GM12878 (cell line): ENCODE measurements around the gene GNPTG. TPM values are rescaled to one million over a fixed set of nuclear protein-coding genes. Genes with fewer than 3 reads are reported as not detected.

ENCODE experiments used
- ATAC-seq: fragments of 200-7000 bp; cut with Tn5 transposase; 3 replicates; pipeline ENCODE4 v1.9.1; 2020; ENCODE audit warnings: mild to moderate bottlenecking, moderate library complexity
- BruUV-seq: library from RNA; stranded (reverse); fragments of 400-500 nt; replicated peaks from 2 replicates; lab custom pipeline; 2021; lab: Mats Ljungman, UMichigan
- CTCF ChIA-PET: fragments of 300-600 bp; sonication (Branson Sonifier 250); formaldehyde crosslinking; extraction: SDS; loops from one replicate; lab custom pipeline; 2021; ENCODE audit warnings: inconsistent platforms; lab: Yijun Ruan, JAX
- POLR2A ChIA-PET: fragments of 350-600 bp; formaldehyde crosslinking; extraction: SDS; loops from one replicate; lab custom pipeline; 2021; ENCODE audit warnings: inconsistent platforms; lab: Charles Lee
- RAD21 ChIA-PET: fragments of 300-600 bp; sonication (Branson Sonifier 250); formaldehyde crosslinking; loops from one replicate; lab custom pipeline; 2023; ENCODE audit warnings: antibody characterized with exemption; ENCODE audit not compliant: unreplicated experiment; lab: Charles Lee
- SMC1A ChIA-PET: fragments of 300-600 bp; sonication (Branson Sonifier 250); formaldehyde crosslinking; loops from one replicate; lab custom pipeline; 2023; ENCODE audit not compliant: unreplicated experiment, uncharacterized antibody; lab: Charles Lee
- DNase-seq: peaks from one replicate; pipeline ENCODE4 v3.0.0-alpha.2; 2011; ENCODE audit warnings: low read depth, low spot score
- FAIRE-seq: peaks from 3 replicates; lab custom pipeline; 2011; peaks lifted over from hg19 to GRCh38; lab: Jason Lieb, UNC
- H2AFZ ChIP-seq: 2 replicates; pipeline ENCODE4 v1.6.0; 2011; ENCODE audit warnings: low read depth, low read length, control low read depth; ENCODE audit not compliant: control insufficient read depth
- H3K27ac ChIP-seq: 2 replicates; pipeline ENCODE4 v1.5.1; 2011; ENCODE audit warnings: control low read depth; ENCODE audit not compliant: control insufficient read depth, insufficient read depth
- H3K27me3 ChIP-seq, 2 experiments: replicated peaks in 1 of 2; 2 replicates each; pipeline versions ENCODE4 v1.6.0 to v1.6.1; 2011; ENCODE audit warnings: low read length in 1 of 2; ENCODE audit not compliant: control insufficient read depth in 2 of 2, insufficient read depth in 2 of 2
- H3K36me3 ChIP-seq, 2 experiments: 2 replicates each; pipeline ENCODE4 v1.5.1; 2011; ENCODE audit warnings: low read length in 1 of 2; ENCODE audit not compliant: control insufficient read depth in 2 of 2, insufficient read depth in 2 of 2
- H3K4me1 ChIP-seq: 2 replicates; pipeline ENCODE4 v1.6.1; 2011; ENCODE audit warnings: mild to moderate bottlenecking, low read length, moderate library complexity, mixed read lengths; ENCODE audit not compliant: control insufficient read depth, insufficient read depth
- H3K4me2 ChIP-seq: 2 replicates; pipeline ENCODE4 v1.6.0; 2011; ENCODE audit warnings: control low read depth; ENCODE audit not compliant: control insufficient read depth, insufficient read depth
- H3K4me3 ChIP-seq: fragments of 200-600 bp; sonication (generic); 2 replicates; pipeline ENCODE4 v1.5.1; 2016
- H3K79me2 ChIP-seq: 2 replicates; pipeline ENCODE4 v1.6.0; 2011; ENCODE audit warnings: low read length; ENCODE audit not compliant: control insufficient read depth, insufficient read depth
- H3K9ac ChIP-seq: 2 replicates; pipeline ENCODE4 v1.8.0; 2011; ENCODE audit warnings: low read length, control low read depth, mixed read lengths; ENCODE audit not compliant: control insufficient read depth, insufficient read depth
- H3K9me3 ChIP-seq: replicated peaks from 3 replicates; pipeline ENCODE4 v1.5.1; 2011; ENCODE audit warnings: mild to moderate bottlenecking, low read length; ENCODE audit not compliant: control insufficient read depth, insufficient read depth
- H4K20me1 ChIP-seq: 2 replicates; pipeline ENCODE4 v1.6.0; 2011; ENCODE audit not compliant: control insufficient read depth, insufficient read depth
- ASH2L ChIP-seq: fragments of 300-600, 200-600 bp; sonication (generic); IDR thresholded peaks from 2 replicates; pipeline ENCODE4 v1.6.1; 2017; ENCODE audit warnings: low read depth, mild to moderate bottlenecking, borderline replicate concordance
- ATF3 ChIP-seq: IDR thresholded peaks from 2 replicates; pipeline ENCODE4 v1.6.1; 2011; ENCODE audit warnings: low read depth, mild to moderate bottlenecking, low read length, moderate library complexity, borderline replicate concordance; ENCODE audit errors: extremely low read depth
- ATF7 ChIP-seq: fragments of 450-650 bp; IDR thresholded peaks from 2 replicates; pipeline ENCODE4 v1.6.1; 2016; ENCODE audit warnings: low read depth, mild to moderate bottlenecking
- BACH1 ChIP-seq: fragments of 450-650 bp; IDR thresholded peaks from 2 replicates; pipeline ENCODE4 v1.6.1; 2017; ENCODE audit warnings: mild to moderate bottlenecking, borderline replicate concordance
- CBX5 ChIP-seq: sonication (generic); IDR thresholded peaks from 2 replicates; pipeline ENCODE4 v1.6.1; 2016; ENCODE audit warnings: low read depth, moderate library complexity, mild to moderate bottlenecking, inconsistent platforms
- HCFC1 ChIP-seq: fragments of 150-350 bp; IDR thresholded peaks from 2 replicates; pipeline ENCODE4 v1.6.1; 2014; ENCODE audit warnings: low read length
- HDAC6 ChIP-seq: fragments of 200-600 bp; sonication (generic); IDR thresholded peaks from one replicate; pipeline ENCODE4 v1.8.0; 2017; ENCODE audit warnings: antibody characterized with exemption; ENCODE audit not compliant: unreplicated experiment
- KLF5 ChIP-seq: fragments of 450-650 bp; IDR thresholded peaks from 2 replicates; pipeline ENCODE4 v1.6.1; 2014; ENCODE audit warnings: mild to moderate bottlenecking; ENCODE audit not compliant: partially characterized antibody
- MYC ChIP-seq: IDR thresholded peaks from 2 replicates; pipeline ENCODE4 v1.6.1; 2011; ENCODE audit warnings: mild to moderate bottlenecking, low read length, moderate library complexity, inconsistent platforms; ENCODE audit not compliant: insufficient read depth, insufficient replicate concordance, insufficient read length, severe bottlenecking
- NFYA ChIP-seq: IDR thresholded peaks from 2 replicates; pipeline ENCODE4 v1.6.1; 2011; ENCODE audit warnings: low read depth, mild to moderate bottlenecking, low read length, improper control_type of control experiment, borderline replicate concordance
- NR2C2 ChIP-seq: IDR thresholded peaks from 2 replicates; pipeline ENCODE4 v1.6.1; 2011; ENCODE audit warnings: borderline replicate concordance, low read depth; ENCODE audit not compliant: control insufficient read depth, insufficient read length
- PAX8 ChIP-seq: fragments of 450-650 bp; IDR thresholded peaks from 2 replicates; pipeline ENCODE4 v1.6.1; 2017; ENCODE audit warnings: mild to moderate bottlenecking, moderate library complexity
- TARDBP ChIP-seq: IDR thresholded peaks from 2 replicates; pipeline ENCODE4 v1.6.1; 2016; ENCODE audit warnings: borderline replicate concordance
- WRNIP1 ChIP-seq: IDR thresholded peaks from 2 replicates; pipeline ENCODE4 v1.6.1; 2011; ENCODE audit warnings: low read depth, low read length, improper control_type of control experiment, borderline replicate concordance
- ZNF207 ChIP-seq: fragments of 450-650 bp; IDR thresholded peaks from 2 replicates; pipeline ENCODE4 v1.6.1; 2014; ENCODE audit warnings: antibody characterized with exemption, mild to moderate bottlenecking, borderline replicate concordance
- WGBS: methylation state at CpG from one replicate; pipeline ENCODE4 v1.1.6; 2016; ENCODE audit warnings: low lambda C conversion rate; ENCODE audit not compliant: insufficient replicate concordance, insufficient coverage; ENCODE audit errors: missing lambda C conversion rate; 5-methylcytosine and 5-hydroxymethylcytosine counted together
- in situ Hi-C: fragments of 300-500 bp; cut with MboI; formaldehyde crosslinking; loops from 9 replicates; pipeline ENCODE4 v1.14.3; 2018; ENCODE audit warnings: mixed read lengths
- intact Hi-C: fragments of 100-400 bp; cut with micrococcal nuclease; formaldehyde crosslinking; loops from one replicate; pipeline ENCODE4 v1.14.2; 2022; ENCODE audit not compliant: unreplicated experiment
- polyA plus RNA-seq, 11 experiments: library from polyadenylated mRNA; depleted of rRNA in 4 of 11; unstranded in 6 of 11; stranded (reverse) in 5 of 11; fragments of >200 nt; fragmentation: Nextera tagmentation in 4 of 11; fragmentation: Illumina TruSeq in 1 of 11; extraction: Ambion mirVana in 4 of 11; extraction: Trizol in 1 of 11; gene quantifications; 1 replicate in 1 of 11; 2 replicates in 10 of 11; pipeline versions ENCODE4 v1.2.1 to v1.2.3, GENCODE V29; 2011 to 2016; ENCODE audit warnings: inconsistent platforms in 2 of 11, missing spikeins in 2 of 11, low read depth in 1 of 11
- total RNA-seq, 4 experiments: library from RNA; depleted of rRNA in 3 of 4; stranded (reverse); fragments of >200 nt in 3 of 4; fragmentation: Illumina TruSeq in 1 of 4; extraction: Trizol in 1 of 4; gene quantifications; 2 replicates each; pipeline versions ENCODE4 v1.2.1 to v1.2.3, GENCODE V29; 2013 to 2021
- TF ChIP-seq, protein P1 (sequence below): fragments of 450-650 bp; IDR thresholded peaks from 2 replicates; pipeline ENCODE4 v1.6.1; 2016; ENCODE audit warnings: mild to moderate bottlenecking
- TF ChIP-seq, protein P2 (sequence below): fragments of 450-650 bp; IDR thresholded peaks from 2 replicates; pipeline ENCODE4 v1.6.1; 2017; ENCODE audit warnings: low read depth, mild to moderate bottlenecking, moderate library complexity

The GNPTG gene
- total and polyA plus RNA-seq, 10 of the 15 experiments (the other 5 are each of a cell fraction or from before 2014, with no cell fraction given) = 0.80 to 32.6 (median 20.9) TPM

DNA sequence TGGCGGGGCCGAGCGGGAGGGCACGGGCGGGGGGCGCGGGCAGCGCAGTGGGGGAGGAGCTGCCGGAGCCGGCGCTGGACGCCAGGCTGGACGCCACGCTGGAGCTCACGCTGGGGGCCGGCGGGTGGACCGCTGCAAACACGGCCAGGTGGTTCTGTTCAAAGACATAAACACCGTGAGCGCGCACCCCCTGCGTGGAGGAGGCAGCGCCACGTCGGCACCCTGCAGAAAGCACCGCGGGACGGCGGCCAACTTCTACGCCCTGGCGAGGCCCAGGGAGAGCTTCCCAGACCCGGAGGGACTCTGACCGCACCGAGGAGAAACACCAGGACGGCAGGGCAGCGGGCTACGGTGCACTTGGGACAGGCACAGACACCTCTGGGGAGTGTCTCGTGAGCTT is 33.5 kb downstream of the GNPTG start:
- no peak for FAIRE-seq
- no TSS peak for BruUV-seq
- H3K4me2 ChIP-seq = no peak overlapping the region
- intact Hi-C loops = no loop called here
- no peaks in the 10 kb centered on the region for H3K79me2 ChIP-seq
- no peaks in the 10 kb centered on the region for H3K9me3 ChIP-seq
- no peak for TF ChIP-seq ATF7
- no peak for TF ChIP-seq NFYA
- no peak for TF ChIP-seq TARDBP
- no peak for TF ChIP-seq MYC
- TF ChIP-seq ZNF207 = no peak
- TF ChIP-seq KLF5 = no peak
- no peak for TF ChIP-seq BACH1
- TF ChIP-seq WRNIP1 = no peak
- peaks cover 0 to 2% of the 10 kb centered on the region in 2 experiments; a peak in 2 of 4 replicates for H3K36me3 ChIP-seq
- no peak overlapping the region for H2AFZ ChIP-seq
- POLR2A ChIA-PET = no interaction called here
- no peak for ATAC-seq
- DNase-seq = no peak
- no peak overlapping the region for H3K9ac ChIP-seq
- CTCF ChIA-PET = no interaction called here
- SMC1A ChIA-PET = no interaction called here
- in situ Hi-C loops = no loop called here
- H4K20me1 ChIP-seq = no peaks in the 10 kb centered on the region; the same call in 1 of the 2 replicates
- H3K27me3 ChIP-seq = no peaks in the 10 kb centered on the region
- RAD21 ChIA-PET = no interaction called here
- no peaks in the 10 kb centered on the region for H3K4me1 ChIP-seq
- 76% methylated on average over 9 of the region's 39 CpGs for WGBS
- no peak overlapping the region for H3K27ac ChIP-seq
- H3K4me3 ChIP-seq = no peak overlapping the region

DNA sequence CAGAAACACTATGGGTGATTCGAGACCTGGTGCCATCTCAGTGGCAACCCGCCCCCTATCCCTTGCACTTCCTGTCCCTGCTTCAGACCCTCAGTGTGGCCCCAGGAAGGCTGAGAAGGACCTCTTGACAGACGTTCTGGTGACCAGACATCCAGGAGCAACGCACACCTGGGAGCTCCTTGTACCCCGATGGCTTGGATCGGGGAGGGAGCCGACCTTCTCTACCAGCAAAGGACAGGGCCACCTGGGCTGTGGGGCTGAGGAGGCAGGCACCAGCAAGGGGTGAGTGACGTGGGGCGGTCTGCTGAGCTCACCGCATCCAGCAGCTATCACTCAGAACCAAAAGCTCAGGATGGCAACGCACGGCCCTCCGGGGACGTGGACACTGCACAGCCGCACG is 35.6 kb downstream of the GNPTG start:
- no peak for DNase-seq
- ATAC-seq = no peak
- Histone ChIP-seq H2AFZ (no peak overlapping the region), H3K4me3 (no peak overlapping the region), H4K20me1 (no peaks in the 10 kb centered on the region; the same call in 1 of the 2 replicates)
- SMC1A ChIA-PET = no interaction called here
- no peak for TF ChIP-seq PAX8
- TF ChIP-seq HCFC1 = no peak
- TF ChIP-seq, protein P1, sequence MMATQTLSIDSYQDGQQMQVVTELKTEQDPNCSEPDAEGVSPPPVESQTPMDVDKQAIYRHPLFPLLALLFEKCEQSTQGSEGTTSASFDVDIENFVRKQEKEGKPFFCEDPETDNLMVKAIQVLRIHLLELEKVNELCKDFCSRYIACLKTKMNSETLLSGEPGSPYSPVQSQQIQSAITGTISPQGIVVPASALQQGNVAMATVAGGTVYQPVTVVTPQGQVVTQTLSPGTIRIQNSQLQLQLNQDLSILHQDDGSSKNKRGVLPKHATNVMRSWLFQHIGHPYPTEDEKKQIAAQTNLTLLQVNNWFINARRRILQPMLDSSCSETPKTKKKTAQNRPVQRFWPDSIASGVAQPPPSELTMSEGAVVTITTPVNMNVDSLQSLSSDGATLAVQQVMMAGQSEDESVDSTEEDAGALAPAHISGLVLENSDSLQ = no peak
- TF ChIP-seq NR2C2 = no peak
- TF ChIP-seq ASH2L = no peak
- TF ChIP-seq ATF3 = no peak
- TF ChIP-seq, protein P2, sequence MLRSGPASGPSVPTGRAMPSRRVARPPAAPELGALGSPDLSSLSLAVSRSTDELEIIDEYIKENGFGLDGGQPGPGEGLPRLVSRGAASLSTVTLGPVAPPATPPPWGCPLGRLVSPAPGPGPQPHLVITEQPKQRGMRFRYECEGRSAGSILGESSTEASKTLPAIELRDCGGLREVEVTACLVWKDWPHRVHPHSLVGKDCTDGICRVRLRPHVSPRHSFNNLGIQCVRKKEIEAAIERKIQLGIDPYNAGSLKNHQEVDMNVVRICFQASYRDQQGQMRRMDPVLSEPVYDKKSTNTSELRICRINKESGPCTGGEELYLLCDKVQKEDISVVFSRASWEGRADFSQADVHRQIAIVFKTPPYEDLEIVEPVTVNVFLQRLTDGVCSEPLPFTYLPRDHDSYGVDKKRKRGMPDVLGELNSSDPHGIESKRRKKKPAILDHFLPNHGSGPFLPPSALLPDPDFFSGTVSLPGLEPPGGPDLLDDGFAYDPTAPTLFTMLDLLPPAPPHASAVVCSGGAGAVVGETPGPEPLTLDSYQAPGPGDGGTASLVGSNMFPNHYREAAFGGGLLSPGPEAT = no peak
- TF ChIP-seq CBX5 = no peak
- TF ChIP-seq HDAC6 = no peak
- no peak for TF ChIP-seq ATF7
- TF ChIP-seq, all 136 proteins: peak for 0
- Histone ChIP-seq H3K9ac (no peak overlapping the region), H3K9me3 (no peaks in the 10 kb centered on the region), H3K4me2 (no peak overlapping the region), H3K79me2 (no peaks in the 10 kb centered on the region), H3K4me1 (no peaks in the 10 kb centered on the region), H3K36me3 (peaks cover 0 to 2% of the 10 kb centered on the region in 2 experiments; a peak in 2 of 4 replicates), H3K27me3 (no peaks in the 10 kb centered on the region), H3K27ac (no peak overlapping the region)
- ChIA-PET RAD21 (no interaction called here), POLR2A (no interaction called here), CTCF (no interaction called here)
- 74% methylated on average over 16 of the region's 16 CpGs for WGBS
- no TSS peak for BruUV-seq
- intact Hi-C loops (no loop called here), in situ Hi-C loops (no loop called here)
- no peak for FAIRE-seq
